ENCODE results near the gene ARID3B.

Gene ARID3B

DNA sequence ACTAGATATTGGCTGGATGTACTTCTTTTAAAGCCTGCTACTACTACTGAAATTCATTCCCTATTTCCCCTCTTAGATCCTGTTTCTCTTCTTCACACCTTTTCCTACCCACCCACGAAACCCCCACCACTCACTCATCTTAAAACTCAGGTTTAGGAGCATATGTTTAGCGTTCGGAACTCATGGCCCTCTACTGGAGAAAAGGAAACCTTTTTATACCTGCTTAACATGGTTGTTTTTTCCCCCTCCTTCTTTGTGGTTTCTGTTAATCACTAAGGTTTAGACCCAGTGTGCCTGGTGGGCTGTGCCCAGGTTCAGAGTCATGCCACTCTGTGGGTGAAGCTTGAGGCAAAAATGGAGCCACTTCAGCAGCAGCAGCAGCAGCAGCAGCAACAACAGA lies 2.6 kb downstream of the ARID3B start:
- H3K4me3 ChIP-seq (ENCODE audit: insufficient read depth, low read depth, low read length, poor library complexity, severe bottlenecking), result peak overlapping the region; percentile 10
- no peak overlapping the region for H3K27ac ChIP-seq (ENCODE audit: insufficient read depth, low read length, poor library complexity, severe bottlenecking)
- peaks cover 5% of the 10 kb centered on the region for H3K36me3 ChIP-seq (ENCODE audit: control insufficient read depth, insufficient read depth, low read length)
- no peaks in the 10 kb centered on the region for H3K9me3 ChIP-seq (ENCODE audit: control insufficient read depth, low read length)
- H3K27me3 ChIP-seq (replicated peaks; ENCODE audit: control insufficient read depth, insufficient read depth, low read length, poor library complexity, severe bottlenecking), result no peaks in the 10 kb centered on the region
- H3K4me1 ChIP-seq (ENCODE audit: control insufficient read depth, insufficient read depth, low read length, poor library complexity, severe bottlenecking), result peaks cover 28% of the 10 kb centered on the region
- peak in 1 of 3 donors; percentile 18 for DNase-seq

GRCh38 chr15:74545086-74545485 lies 4.1 kb downstream of the ARID3B start:
- no peaks in the 10 kb centered on the region for H3K27me3 ChIP-seq (replicated peaks; ENCODE audit: control insufficient read depth, insufficient read depth, low read length, poor library complexity, severe bottlenecking)
- no peak overlapping the region for H3K27ac ChIP-seq (ENCODE audit: insufficient read depth, low read length, poor library complexity, severe bottlenecking)
- H3K4me3 ChIP-seq (ENCODE audit: insufficient read depth, low read depth, low read length, poor library complexity, severe bottlenecking), result no peak overlapping the region
- DNase-seq, result no peak
- peaks cover 16% of the 10 kb centered on the region for H3K36me3 ChIP-seq (ENCODE audit: control insufficient read depth, insufficient read depth, low read length)
- no peaks in the 10 kb centered on the region for H3K9me3 ChIP-seq (ENCODE audit: control insufficient read depth, low read length)
- H3K4me1 ChIP-seq (ENCODE audit: control insufficient read depth, insufficient read depth, low read length, poor library complexity, severe bottlenecking), result peaks cover 28% of the 10 kb centered on the region

- Histone ChIP-seq H3K27ac (ENCODE audit: insufficient read depth, low read length, poor library complexity, severe bottlenecking) (peak overlapping the region; percentile 58), H3K4me1 (ENCODE audit: control insufficient read depth, insufficient read depth, low read length, poor library complexity, severe bottlenecking) (peaks cover 28% of the 10 kb centered on the region), H3K9me3 (ENCODE audit: control insufficient read depth, low read length) (no peaks in the 10 kb centered on the region), H3K36me3 (ENCODE audit: control insufficient read depth, insufficient read depth, low read length) (peaks cover 24% of the 10 kb centered on the region), H3K27me3 (replicated peaks; ENCODE audit: control insufficient read depth, insufficient read depth, low read length, poor library complexity, severe bottlenecking) (no peaks in the 10 kb centered on the region), H3K4me3 (ENCODE audit: insufficient read depth, low read depth, low read length, poor library complexity, severe bottlenecking) (peak overlapping the region; percentile 9)
- DNase-seq, result peak; percentile 83 to 88 (median 87)
These were observed 5.0 kb downstream of the ARID3B start for GRCh38 chr15:74545776-74546656.

DNA sequence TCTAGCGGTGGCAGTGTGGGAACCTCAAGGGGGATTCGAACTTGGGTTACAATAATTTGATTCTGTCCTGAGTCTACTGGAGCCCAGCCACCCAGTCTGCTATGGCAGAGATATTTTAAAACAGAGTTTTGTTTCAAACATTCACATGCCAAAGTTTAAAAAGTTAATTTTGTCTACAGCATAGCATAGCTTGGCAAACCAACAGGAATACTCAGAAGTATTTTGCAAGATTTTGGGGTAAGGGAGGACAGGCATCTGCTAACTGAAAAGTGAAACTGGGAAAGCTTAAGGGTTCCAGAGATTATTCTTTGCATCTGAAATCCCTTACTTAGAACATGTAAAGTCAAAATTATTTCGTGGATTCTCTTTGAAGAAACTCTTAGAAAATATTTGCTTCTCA lies 6.6 kb downstream of the ARID3B start:
- Histone ChIP-seq H3K9me3 (ENCODE audit: control insufficient read depth, low read length) (no peaks in the 10 kb centered on the region), H3K36me3 (ENCODE audit: control insufficient read depth, insufficient read depth, low read length) (peaks cover 34% of the 10 kb centered on the region), H3K4me1 (ENCODE audit: control insufficient read depth, insufficient read depth, low read length, poor library complexity, severe bottlenecking) (peaks cover 25% of the 10 kb centered on the region), H3K27ac (ENCODE audit: insufficient read depth, low read length, poor library complexity, severe bottlenecking) (no peak overlapping the region), H3K27me3 (replicated peaks; ENCODE audit: control insufficient read depth, insufficient read depth, low read length, poor library complexity, severe bottlenecking) (no peaks in the 10 kb centered on the region), H3K4me3 (ENCODE audit: insufficient read depth, low read depth, low read length, poor library complexity, severe bottlenecking) (no peak overlapping the region)
- no peak for DNase-seq

- peaks cover 20% of the 10 kb centered on the region for H3K4me1 ChIP-seq (ENCODE audit: control insufficient read depth, insufficient read depth, low read length, poor library complexity, severe bottlenecking)
- no peak overlapping the region for H3K27ac ChIP-seq (ENCODE audit: insufficient read depth, low read length, poor library complexity, severe bottlenecking)
- no peak overlapping the region for H3K4me3 ChIP-seq (ENCODE audit: insufficient read depth, low read depth, low read length, poor library complexity, severe bottlenecking)
- DNase-seq, result no peak
- peaks cover 40% of the 10 kb centered on the region for H3K36me3 ChIP-seq (ENCODE audit: control insufficient read depth, insufficient read depth, low read length)
- H3K9me3 ChIP-seq (ENCODE audit: control insufficient read depth, low read length), result no peaks in the 10 kb centered on the region
- H3K27me3 ChIP-seq (replicated peaks; ENCODE audit: control insufficient read depth, insufficient read depth, low read length, poor library complexity, severe bottlenecking), result no peaks in the 10 kb centered on the region
These were observed 7.2 kb downstream of the ARID3B start for GRCh38 chr15:74548241-74548640.

DNA sequence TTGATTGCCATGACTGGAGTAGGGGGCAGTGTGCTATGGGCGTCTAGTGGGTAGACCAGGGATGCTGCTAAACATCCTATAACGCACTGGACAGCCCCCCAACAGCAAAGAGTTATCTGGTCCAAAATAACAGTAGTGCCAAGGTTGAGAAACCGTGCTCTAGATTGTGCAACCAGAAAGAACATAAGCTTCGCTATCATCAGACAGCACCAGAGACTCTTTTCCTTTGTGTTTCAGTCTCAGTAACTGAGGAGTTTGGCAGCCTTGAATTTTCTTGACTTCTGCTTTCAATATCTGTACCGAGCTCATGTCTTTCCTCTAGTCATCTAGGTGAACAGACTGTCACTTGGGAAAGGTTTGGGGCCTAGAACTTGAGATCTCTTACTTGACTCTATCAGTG lies 8.8 kb downstream of the ARID3B start:
- Histone ChIP-seq H3K4me1 (ENCODE audit: control insufficient read depth, insufficient read depth, low read length, poor library complexity, severe bottlenecking) (peaks cover 17% of the 10 kb centered on the region), H3K27me3 (replicated peaks; ENCODE audit: control insufficient read depth, insufficient read depth, low read length, poor library complexity, severe bottlenecking) (no peaks in the 10 kb centered on the region), H3K9me3 (ENCODE audit: control insufficient read depth, low read length) (no peaks in the 10 kb centered on the region), H3K36me3 (ENCODE audit: control insufficient read depth, insufficient read depth, low read length) (peaks cover 40% of the 10 kb centered on the region), H3K4me3 (ENCODE audit: insufficient read depth, low read depth, low read length, poor library complexity, severe bottlenecking) (no peak overlapping the region), H3K27ac (ENCODE audit: insufficient read depth, low read length, poor library complexity, severe bottlenecking) (no peak overlapping the region)
- DNase-seq, result no peak

GRCh38 chr15:74551714-74552113 lies 10.7 kb downstream of the ARID3B start:
- Histone ChIP-seq H3K36me3 (ENCODE audit: control insufficient read depth, insufficient read depth, low read length) (peaks cover 45% of the 10 kb centered on the region), H3K27ac (ENCODE audit: insufficient read depth, low read length, poor library complexity, severe bottlenecking) (no peak overlapping the region), H3K27me3 (replicated peaks; ENCODE audit: control insufficient read depth, insufficient read depth, low read length, poor library complexity, severe bottlenecking) (no peaks in the 10 kb centered on the region), H3K9me3 (ENCODE audit: control insufficient read depth, low read length) (no peaks in the 10 kb centered on the region), H3K4me3 (ENCODE audit: insufficient read depth, low read depth, low read length, poor library complexity, severe bottlenecking) (no peak overlapping the region), H3K4me1 (ENCODE audit: control insufficient read depth, insufficient read depth, low read length, poor library complexity, severe bottlenecking) (peaks cover 5% of the 10 kb centered on the region)
- DNase-seq, result no peak

DNA sequence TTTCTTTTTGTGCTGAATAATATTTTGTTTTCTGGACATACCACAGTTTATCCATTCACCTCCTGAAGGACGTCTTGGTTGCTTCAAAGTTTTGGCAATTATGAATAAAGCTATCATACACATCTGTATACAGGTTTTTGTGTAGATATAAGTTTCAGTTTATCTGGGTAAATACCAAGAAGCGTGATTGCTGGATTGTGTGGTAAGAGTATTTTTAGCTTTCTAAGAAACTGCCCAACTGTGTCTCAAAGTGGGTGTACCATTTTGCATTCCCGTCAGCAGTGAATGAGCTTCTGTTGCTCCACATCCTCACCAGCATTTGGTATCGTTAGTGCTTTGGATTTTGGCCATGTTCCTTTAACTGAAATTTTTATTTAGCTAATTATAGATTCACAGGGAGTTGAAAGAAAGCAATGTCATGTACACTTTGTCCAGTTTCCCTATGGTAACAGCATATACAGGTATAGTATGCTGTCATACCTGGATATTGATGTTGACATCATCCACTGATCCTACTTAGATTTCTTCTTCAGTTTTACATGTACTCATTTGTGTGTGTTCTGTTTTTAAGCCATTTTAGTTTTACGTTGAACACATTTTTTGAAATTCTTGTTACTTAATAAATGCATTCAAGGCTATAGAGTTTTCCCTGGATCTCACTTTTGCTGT lies 11.9 kb downstream of the ARID3B start:
- H3K36me3 ChIP-seq (ENCODE audit: control insufficient read depth, insufficient read depth, low read length), result peaks cover 45% of the 10 kb centered on the region

GRCh38 chr15:74555192-74555591 lies 14.2 kb downstream of the ARID3B start:
- no peak overlapping the region for H3K27ac ChIP-seq (ENCODE audit: insufficient read depth, low read length, poor library complexity, severe bottlenecking)
- no peak overlapping the region for H3K4me3 ChIP-seq (ENCODE audit: insufficient read depth, low read depth, low read length, poor library complexity, severe bottlenecking)
- H3K4me1 ChIP-seq (ENCODE audit: control insufficient read depth, insufficient read depth, low read length, poor library complexity, severe bottlenecking), result peaks cover 7% of the 10 kb centered on the region
- DNase-seq, result no peak
- no peaks in the 10 kb centered on the region for H3K9me3 ChIP-seq (ENCODE audit: control insufficient read depth, low read length)
- H3K27me3 ChIP-seq (replicated peaks; ENCODE audit: control insufficient read depth, insufficient read depth, low read length, poor library complexity, severe bottlenecking), result no peaks in the 10 kb centered on the region
- H3K36me3 ChIP-seq (ENCODE audit: control insufficient read depth, insufficient read depth, low read length), result peaks cover 28% of the 10 kb centered on the region

More for the DNA sequence above, 11.9 kb downstream of the ARID3B start:
- no peak overlapping the region for H3K27ac ChIP-seq (ENCODE audit: insufficient read depth, low read length, poor library complexity, severe bottlenecking)
- no peak overlapping the region for H3K4me3 ChIP-seq (ENCODE audit: insufficient read depth, low read depth, low read length, poor library complexity, severe bottlenecking)
- DNase-seq, result no peak
- H3K9me3 ChIP-seq (ENCODE audit: control insufficient read depth, low read length), result no peaks in the 10 kb centered on the region
- H3K4me1 ChIP-seq (ENCODE audit: control insufficient read depth, insufficient read depth, low read length, poor library complexity, severe bottlenecking), result peaks cover 3% of the 10 kb centered on the region
- H3K27me3 ChIP-seq (replicated peaks; ENCODE audit: control insufficient read depth, insufficient read depth, low read length, poor library complexity, severe bottlenecking), result no peaks in the 10 kb centered on the region

DNA sequence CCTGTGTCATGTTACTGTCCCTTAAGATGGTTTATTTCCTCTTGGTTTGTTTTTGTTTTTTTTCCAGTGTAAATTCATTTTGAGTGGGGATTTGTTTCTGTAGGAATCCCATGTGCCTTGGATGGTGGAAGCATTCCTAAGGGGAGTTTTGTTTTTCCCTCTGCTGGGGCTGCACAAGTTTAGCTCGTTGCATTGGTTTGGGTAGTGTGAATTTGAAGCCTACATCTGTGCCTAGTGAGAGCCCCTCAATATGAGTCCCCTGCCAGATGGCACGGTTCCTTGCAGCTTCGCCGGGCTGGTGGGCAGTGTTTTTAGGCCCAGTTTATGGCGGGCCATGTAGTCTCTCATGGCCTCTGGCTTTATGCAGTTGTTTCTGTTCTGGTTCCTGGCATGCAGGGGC lies 17.7 kb downstream of the ARID3B start:
- peaks cover 4% of the 10 kb centered on the region for H3K4me1 ChIP-seq (ENCODE audit: control insufficient read depth, insufficient read depth, low read length, poor library complexity, severe bottlenecking)
- H3K27ac ChIP-seq (ENCODE audit: insufficient read depth, low read length, poor library complexity, severe bottlenecking), result no peak overlapping the region
- H3K4me3 ChIP-seq (ENCODE audit: insufficient read depth, low read depth, low read length, poor library complexity, severe bottlenecking), result no peak overlapping the region
- no peaks in the 10 kb centered on the region for H3K27me3 ChIP-seq (replicated peaks; ENCODE audit: control insufficient read depth, insufficient read depth, low read length, poor library complexity, severe bottlenecking)
- no peaks in the 10 kb centered on the region for H3K9me3 ChIP-seq (ENCODE audit: control insufficient read depth, low read length)
- H3K36me3 ChIP-seq (ENCODE audit: control insufficient read depth, insufficient read depth, low read length), result peaks cover 9% of the 10 kb centered on the region
- DNase-seq, result no peak
